Muscle layer of colon (tissue), 2 donors: Measurements from ENCODE around the gene SLC7A5.
"Not testable (repeated sequence)": the region's sequence is repeated elsewhere in the genome, so short reads cannot be mapped to it uniquely, and the experiment has no call there.

Source experiments
- H3K27ac ChIP-seq: one replicate; pipeline ENCODE4 v1.7.0; 2013; ENCODE audit warnings: low read depth, mild to moderate bottlenecking, low read length, moderate library complexity
- H3K27me3 ChIP-seq, 2 donors: one replicate each; pipeline ENCODE4 v1.7.0; 2013; ENCODE audit warnings: low read length in 2 of 2, mild to moderate bottlenecking in 2 of 2; ENCODE audit not compliant: insufficient read depth in 2 of 2, control insufficient read depth in 1 of 2
- H3K36me3 ChIP-seq: one replicate; pipeline ENCODE4 v1.7.0; 2013; ENCODE audit warnings: mild to moderate bottlenecking, low read length; ENCODE audit not compliant: insufficient read depth
- H3K4me1 ChIP-seq: one replicate; pipeline ENCODE4 v1.7.0; 2013; ENCODE audit warnings: mild to moderate bottlenecking, low read length; ENCODE audit not compliant: insufficient read depth
- H3K4me3 ChIP-seq, 2 donors: one replicate each; pipeline ENCODE4 v1.7.0; 2013; ENCODE audit warnings: low read length in 2 of 2, low read depth in 1 of 2, mild to moderate bottlenecking in 1 of 2, moderate library complexity in 1 of 2
- H3K9ac ChIP-seq: one replicate; pipeline ENCODE4 v1.7.0; 2013; ENCODE audit warnings: low read length
- H3K9me3 ChIP-seq: one replicate; pipeline ENCODE4 v1.7.0; 2013; ENCODE audit warnings: mild to moderate bottlenecking, low read length
- donor health status: abdominal sarcoma.
- donor health status: Adenocarcinoma of cecum.

SLC7A5 gene

GRCh38 chr16:87826798-87827587 is 42.3 kb downstream of the SLC7A5 start:
- H3K4me3 ChIP-seq, result no peak overlapping the region

DNA sequence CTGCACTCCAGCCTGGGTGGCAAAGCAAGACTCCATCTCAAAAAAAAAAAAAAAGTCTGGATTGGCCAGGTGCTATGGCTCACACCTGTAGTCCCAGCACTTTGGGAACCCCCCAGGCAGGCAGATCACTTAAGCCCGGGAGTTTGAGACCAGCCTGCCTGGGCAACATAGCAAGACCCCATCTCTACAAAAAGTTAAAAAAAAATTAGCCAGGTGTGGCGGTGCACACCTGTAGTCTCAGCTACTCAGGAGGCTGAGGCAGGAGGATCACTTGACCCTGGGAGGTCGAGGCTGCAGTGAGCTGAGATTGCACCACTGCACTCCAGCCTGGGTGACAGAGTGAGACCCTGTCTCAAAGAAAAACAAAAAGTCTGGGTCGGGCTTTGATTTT is 42.9 kb downstream of the SLC7A5 start:
- H3K9ac ChIP-seq, result not testable (repeated sequence)

More at GRCh38 chr16:87826798-87827587, 42.3 kb downstream of the SLC7A5 start:
- Histone ChIP-seq H3K4me1 (no peaks in the 10 kb centered on the region), H3K27me3 (peaks cover 0 to 4% of the 10 kb centered on the region in 2 donors), H3K9ac (no peak overlapping the region), H3K36me3 (no peaks in the 10 kb centered on the region), H3K27ac (no peak overlapping the region), H3K9me3 (no peaks in the 10 kb centered on the region)

GRCh38 chr16:87825842-87826120 is 43.5 kb downstream of the SLC7A5 start:
- H3K9ac ChIP-seq, H3K4me1 ChIP-seq, H3K36me3 ChIP-seq, H3K4me3 ChIP-seq, H3K27ac ChIP-seq, H3K27me3 ChIP-seq, H3K9me3 ChIP-seq: not testable (repeated sequence)

More for the DNA sequence above, 42.9 kb downstream of the SLC7A5 start:
- H3K27ac ChIP-seq, H3K4me1 ChIP-seq, H3K9me3 ChIP-seq, H3K36me3 ChIP-seq, H3K4me3 ChIP-seq, H3K27me3 ChIP-seq: not testable (repeated sequence)

- no peak overlapping the region for H3K4me3 ChIP-seq
- H3K9me3 ChIP-seq, result no peaks in the 10 kb centered on the region
- H3K27me3 ChIP-seq, result peaks cover 0 to 4% of the 10 kb centered on the region in 2 donors
- no peak overlapping the region for H3K27ac ChIP-seq
- H3K4me1 ChIP-seq, result no peaks in the 10 kb centered on the region
- H3K9ac ChIP-seq, result no peak overlapping the region
- no peaks in the 10 kb centered on the region for H3K36me3 ChIP-seq
These were observed 44.1 kb downstream of the SLC7A5 start for GRCh38 chr16:87824991-87825841.

DNA sequence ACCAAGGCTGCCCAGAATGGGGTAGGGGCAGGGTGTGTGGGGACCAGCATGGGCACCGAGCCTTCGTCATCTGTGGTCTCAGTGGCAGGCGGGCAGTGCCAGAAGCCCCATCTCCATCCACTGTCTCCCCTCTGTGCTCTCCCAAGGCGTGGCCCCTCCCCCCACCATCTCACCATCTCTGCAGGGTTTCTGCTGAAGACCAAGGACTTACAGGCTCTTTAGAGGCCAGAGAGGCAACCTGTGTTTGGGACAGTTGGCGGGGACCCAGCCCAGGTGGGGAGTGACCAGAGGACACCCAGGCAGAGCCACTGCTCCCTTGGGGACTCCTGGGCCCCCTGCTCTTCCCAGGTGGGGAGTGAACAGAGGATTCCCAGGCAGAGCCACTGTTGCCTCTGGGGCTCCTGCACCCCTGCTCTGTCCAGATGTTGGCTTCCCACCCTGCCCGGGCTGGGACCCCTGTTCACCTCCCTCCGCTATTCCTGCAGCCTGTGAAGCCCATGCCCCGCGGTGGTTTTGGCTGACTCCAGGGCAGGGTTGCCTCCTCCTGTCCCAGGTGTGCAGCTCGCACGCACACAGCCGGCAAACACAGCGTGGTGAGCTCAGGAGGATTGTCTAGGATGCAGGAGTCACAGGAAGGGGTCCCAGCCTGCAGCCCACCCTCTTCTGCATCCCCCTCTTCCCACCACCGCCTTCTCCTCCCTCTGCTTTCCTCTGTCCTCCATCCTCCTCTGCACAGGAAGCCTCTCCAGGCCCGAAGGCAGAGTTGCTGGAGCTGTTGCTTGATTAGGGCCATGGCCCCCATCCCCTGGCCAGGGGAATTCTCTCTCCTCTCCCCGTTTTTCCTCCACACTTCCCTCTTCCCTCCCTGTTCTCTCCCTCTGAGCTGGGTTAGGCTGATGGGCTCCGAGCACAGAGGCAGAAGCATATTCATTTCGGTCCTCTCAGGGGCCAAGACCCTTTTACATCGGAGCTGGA is 45.0 kb downstream of the SLC7A5 start:
- peaks cover 0 to 4% of the 10 kb centered on the region in 2 donors for H3K27me3 ChIP-seq
- no peaks in the 10 kb centered on the region for H3K9me3 ChIP-seq
- H3K36me3 ChIP-seq, result no peaks in the 10 kb centered on the region
- no peak overlapping the region for H3K4me3 ChIP-seq
- H3K4me1 ChIP-seq, result no peaks in the 10 kb centered on the region
- no peak overlapping the region for H3K27ac ChIP-seq
- no peak overlapping the region for H3K9ac ChIP-seq

GRCh38 chr16:87823181-87823929 is 46.0 kb downstream of the SLC7A5 start:
- H3K27ac ChIP-seq, result no peak overlapping the region
- no peak overlapping the region for H3K9ac ChIP-seq
- no peaks in the 10 kb centered on the region for H3K9me3 ChIP-seq
- no peak overlapping the region for H3K4me3 ChIP-seq
- peaks cover 0 to 4% of the 10 kb centered on the region in 2 donors for H3K27me3 ChIP-seq
- H3K4me1 ChIP-seq, result no peaks in the 10 kb centered on the region
- H3K36me3 ChIP-seq, result no peaks in the 10 kb centered on the region

DNA sequence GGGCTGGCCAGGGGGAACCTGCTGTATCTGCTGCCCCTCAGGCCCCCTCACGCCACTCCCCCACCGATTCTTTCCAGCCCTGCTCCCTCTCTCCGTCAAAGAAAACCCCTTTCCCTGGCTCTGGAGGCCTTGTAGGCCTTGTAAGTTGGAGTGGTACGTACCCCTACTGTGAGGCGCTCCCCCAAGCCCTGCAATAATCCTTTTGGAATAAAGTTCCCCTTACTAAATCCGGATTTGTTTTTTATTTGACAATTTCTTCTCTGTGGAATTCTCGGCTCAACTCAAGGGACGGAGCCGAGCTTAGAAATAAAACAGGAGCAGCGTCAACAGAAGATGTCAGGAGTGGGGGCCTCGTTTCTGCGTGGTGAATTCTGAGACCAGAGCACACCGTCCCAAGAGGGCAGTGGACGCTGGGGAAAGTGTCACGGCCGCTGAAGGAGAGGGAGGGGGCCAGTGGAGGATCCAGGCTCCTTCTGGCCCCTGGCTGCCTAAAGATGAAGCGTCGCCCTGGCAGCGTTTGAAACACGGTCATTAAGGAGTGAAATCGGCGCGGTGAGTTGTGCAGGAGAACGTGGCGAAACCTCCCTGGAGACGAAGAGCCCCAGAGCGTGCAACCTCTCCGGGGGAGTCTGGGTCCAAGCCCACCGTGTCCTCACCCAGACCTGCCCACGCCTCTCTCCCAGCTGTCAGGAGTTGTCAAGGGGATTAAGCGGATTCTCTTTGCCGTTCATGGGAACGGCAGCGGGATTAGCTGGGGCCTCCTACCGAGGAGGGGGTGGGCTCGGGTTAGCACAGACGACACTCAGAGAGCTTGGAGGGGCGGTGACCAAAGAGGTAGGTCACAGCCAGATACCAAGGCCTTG is 47.0 kb downstream of the SLC7A5 start:
- Histone ChIP-seq H3K9me3 (no peaks in the 10 kb centered on the region), H3K4me3 (no peak overlapping the region), H3K9ac (no peak overlapping the region), H3K4me1 (no peaks in the 10 kb centered on the region), H3K36me3 (no peaks in the 10 kb centered on the region), H3K27ac (no peak overlapping the region), H3K27me3 (peaks cover 0 to 4% of the 10 kb centered on the region in 2 donors)

- no peak overlapping the region for H3K27ac ChIP-seq
- H3K4me1 ChIP-seq, result no peaks in the 10 kb centered on the region
- no peaks in the 10 kb centered on the region for H3K9me3 ChIP-seq
- peaks cover 0 to 4% of the 10 kb centered on the region in 2 donors for H3K27me3 ChIP-seq
- H3K9ac ChIP-seq, result no peak overlapping the region
- H3K36me3 ChIP-seq, result no peaks in the 10 kb centered on the region
- H3K4me3 ChIP-seq, result no peak overlapping the region
These were observed 47.8 kb downstream of the SLC7A5 start for GRCh38 chr16:87821376-87822107.

- H3K27me3 ChIP-seq, result peaks cover 0 to under 1% of the 10 kb centered on the region in 2 donors
- H3K4me1 ChIP-seq, result no peaks in the 10 kb centered on the region
- H3K4me3 ChIP-seq, result no peak overlapping the region
These were observed 49.3 kb downstream of the SLC7A5 start for GRCh38 chr16:87819983-87820382.

More at GRCh38 chr16:87819983-87820382, 49.3 kb downstream of the SLC7A5 start:
- Histone ChIP-seq H3K9me3 (no peaks in the 10 kb centered on the region), H3K36me3 (no peaks in the 10 kb centered on the region), H3K9ac (no peak overlapping the region), H3K27ac (no peak overlapping the region)
